Esophagus squamous epithelium (tissue), 5 donors: ENCODE results near the gene CBX5. TPM values are rescaled to one million over a fixed set of nuclear protein-coding genes. Genes with fewer than 3 reads are reported as not detected.

ENCODE experiments used
- DNase-seq: peaks from one replicate; lab custom pipeline; 2025; lab: John Stamatoyannopoulos, UW
- H3K27ac ChIP-seq, 4 donors: fragments of 200-600 bp; sonication (generic); one replicate each; pipeline ENCODE4 v1.5.1; 2016 to 2019; ENCODE audit warnings: mild to moderate bottlenecking in 1 of 4
- H3K27me3 ChIP-seq, 4 donors: fragments of 200-600 bp; sonication (generic); 1 replicate in 3 of 4; 2 replicates in 1 of 4; pipeline versions ENCODE4 v1.5.1 to v1.6.0; 2017 to 2021; ENCODE audit warnings: antibody characterized with exemption in 1 of 4
- H3K36me3 ChIP-seq, 3 donors: fragments of 200-600 bp; sonication (generic); one replicate each; pipeline ENCODE4 v1.5.1; 2016 to 2019
- H3K4me1 ChIP-seq, 3 donors: fragments of 200-600 bp; sonication (generic); one replicate each; pipeline ENCODE4 v1.5.1; 2017 to 2019
- H3K4me3 ChIP-seq, 4 donors: fragments of 200-600 bp; sonication (generic); 1 replicate in 3 of 4; 2 replicates in 1 of 4; pipeline ENCODE4 v1.5.1; 2016 to 2019; ENCODE audit warnings: mild to moderate bottlenecking in 2 of 4, moderate library complexity in 1 of 4
- H3K9me3 ChIP-seq, 3 donors: fragments of 200-600 bp; sonication (generic); one replicate each; pipeline ENCODE4 v1.5.1; 2016 to 2019
- POLR2A ChIP-seq, 4 donors: fragments of 450-650 bp; IDR thresholded peaks; one replicate each; pipeline ENCODE4 v1.6.1; 2017; ENCODE audit warnings: antibody characterized with exemption in 4 of 4, mild to moderate bottlenecking in 4 of 4, moderate library complexity in 3 of 4
- WGBS, 2 donors: methylation state at CpG; one replicate each; pipeline ENCODE4 v1.1.5; 2018; 5-methylcytosine and 5-hydroxymethylcytosine counted together
- intact Hi-C: fragments of 100-400 bp; cut with DNase I; formaldehyde crosslinking; loops from one replicate; pipeline ENCODE4 v1.15.0; 2022
- total RNA-seq, 4 donors: library from RNA; depleted of rRNA; stranded (reverse); fragments of >200 nt; gene quantifications; one replicate each; pipeline ENCODE4 v1.1.0, GENCODE V29; 2016
- TF ChIP-seq, protein P1 (sequence below), 6 experiments: fragments of 450-650 bp in 4 of 6; fragments of 200-600 bp in 2 of 6; sonication (generic) in 2 of 6; IDR thresholded peaks; one replicate each; pipeline ENCODE4 v1.5.1; 2016 to 2019; ENCODE audit warnings: antibody characterized with exemption in 6 of 6, mild to moderate bottlenecking in 4 of 6, moderate library complexity in 4 of 6
- donor health status: DM: yes; HTN: yes; CAD: no.

The CBX5 gene
- total RNA-seq, 4 donors from 2014 or later: 13.2 to 29.9 (median 23.7) TPM

DNA sequence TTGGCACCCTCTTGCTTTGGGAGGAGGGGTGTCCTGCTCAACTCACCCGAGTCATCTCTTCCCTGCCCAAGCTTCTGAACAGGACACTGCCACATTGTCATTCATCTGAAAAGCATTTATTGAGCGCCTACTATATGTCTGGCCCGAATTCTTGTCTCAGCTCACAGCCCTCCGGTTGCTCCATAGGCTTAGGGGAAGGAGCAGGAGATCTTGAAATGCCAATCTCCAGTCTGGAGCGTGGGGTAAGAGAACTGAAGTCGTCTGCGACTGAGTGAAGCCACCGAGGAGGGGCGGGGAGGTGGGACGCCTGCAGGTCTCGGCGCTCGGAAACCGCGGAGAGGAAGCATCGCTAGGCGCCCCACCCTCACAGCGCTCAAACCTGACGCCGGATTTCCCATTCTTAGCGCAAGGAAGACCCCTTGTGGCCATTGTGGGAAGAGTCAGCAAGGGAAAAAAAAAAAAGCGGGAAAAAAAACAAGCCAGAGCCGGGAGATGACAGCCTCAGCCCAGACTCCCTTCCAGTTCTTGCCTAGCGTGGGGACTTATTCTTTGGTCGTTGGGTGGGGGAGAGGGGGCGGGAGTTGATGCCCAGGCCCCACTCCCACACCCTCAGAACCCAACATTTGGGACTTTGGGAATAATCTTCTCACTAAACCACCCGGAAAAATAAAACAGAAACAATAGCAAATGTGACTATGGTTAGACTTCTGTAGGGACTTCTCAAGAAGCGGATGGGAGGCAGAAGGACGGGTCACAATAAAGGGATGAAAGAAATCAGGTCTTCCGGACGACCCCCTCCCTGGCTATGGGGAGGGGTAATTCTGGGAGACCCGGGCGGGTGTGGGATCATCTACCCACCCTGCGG, 62.9 kb downstream of the CBX5 start:
- TF ChIP-seq POLR2A (IDR thresholded peaks at IDR 0.05): no peak
- TF ChIP-seq, protein P1, sequence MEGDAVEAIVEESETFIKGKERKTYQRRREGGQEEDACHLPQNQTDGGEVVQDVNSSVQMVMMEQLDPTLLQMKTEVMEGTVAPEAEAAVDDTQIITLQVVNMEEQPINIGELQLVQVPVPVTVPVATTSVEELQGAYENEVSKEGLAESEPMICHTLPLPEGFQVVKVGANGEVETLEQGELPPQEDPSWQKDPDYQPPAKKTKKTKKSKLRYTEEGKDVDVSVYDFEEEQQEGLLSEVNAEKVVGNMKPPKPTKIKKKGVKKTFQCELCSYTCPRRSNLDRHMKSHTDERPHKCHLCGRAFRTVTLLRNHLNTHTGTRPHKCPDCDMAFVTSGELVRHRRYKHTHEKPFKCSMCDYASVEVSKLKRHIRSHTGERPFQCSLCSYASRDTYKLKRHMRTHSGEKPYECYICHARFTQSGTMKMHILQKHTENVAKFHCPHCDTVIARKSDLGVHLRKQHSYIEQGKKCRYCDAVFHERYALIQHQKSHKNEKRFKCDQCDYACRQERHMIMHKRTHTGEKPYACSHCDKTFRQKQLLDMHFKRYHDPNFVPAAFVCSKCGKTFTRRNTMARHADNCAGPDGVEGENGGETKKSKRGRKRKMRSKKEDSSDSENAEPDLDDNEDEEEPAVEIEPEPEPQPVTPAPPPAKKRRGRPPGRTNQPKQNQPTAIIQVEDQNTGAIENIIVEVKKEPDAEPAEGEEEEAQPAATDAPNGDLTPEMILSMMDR (IDR thresholded peaks at IDR 0.05): peak; percentile 63 to 83 (median 68)
- Histone ChIP-seq H3K4me3 (peak overlapping the region in 3 of 4 donors; percentile 31 to 55 (median 35)), H3K36me3 (no peaks in the 10 kb centered on the region), H3K27ac (no peak overlapping the region), H3K9me3 (no peaks in the 10 kb centered on the region), H3K27me3 (peaks cover 0 to 65% (median 4%) of the 10 kb centered on the region in 4 donors), H3K4me1 (peaks cover 21 to 44% (median 28%) of the 10 kb centered on the region in 3 donors)
- intact Hi-C loops: no loop called here
- WGBS, 2 donors: 1 to 2% methylated on average over 28 to 29 of the region's 34 CpGs
- no peak for DNase-seq

DNA sequence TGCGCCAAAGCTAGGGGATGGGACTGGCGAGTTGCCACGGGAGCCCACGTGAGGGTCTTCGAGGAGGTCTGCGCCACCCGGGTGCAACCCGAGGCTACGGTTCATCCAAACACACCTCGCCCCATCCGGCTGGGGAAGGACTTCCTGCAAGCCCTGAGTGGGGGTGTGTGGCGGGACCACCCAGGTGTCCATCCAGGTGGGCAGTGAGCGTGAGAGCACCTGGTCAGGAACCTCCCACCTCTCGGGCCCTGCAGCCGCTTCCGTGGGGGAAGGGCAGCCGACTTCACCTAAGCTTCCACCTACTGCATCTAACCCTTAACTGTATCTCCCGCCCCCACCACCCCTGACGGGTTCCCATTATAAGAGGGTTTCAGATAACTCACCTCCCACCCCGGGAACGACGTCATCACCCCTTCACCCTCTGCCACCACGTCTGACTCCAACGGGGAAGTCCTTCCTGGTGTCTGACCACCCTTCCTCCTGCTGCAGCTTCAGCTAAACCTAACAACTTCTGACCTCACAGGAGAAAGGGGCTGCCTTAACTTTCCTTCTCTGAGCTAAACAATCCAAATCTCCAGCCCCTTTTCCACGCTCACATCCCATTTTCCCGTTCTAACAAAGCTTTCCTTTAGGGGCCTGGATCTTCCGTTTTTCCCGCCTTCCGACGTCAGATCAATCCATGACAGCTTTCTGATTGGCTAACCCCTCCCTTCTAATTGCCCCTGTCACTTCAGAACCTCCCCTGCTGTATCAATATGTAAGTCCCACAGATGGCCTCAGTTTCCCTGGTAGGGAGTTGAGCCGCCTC, 63.7 kb downstream of the CBX5 start:
- H3K27ac ChIP-seq: no peak overlapping the region
- intact Hi-C loops: no loop called here
- H3K36me3 ChIP-seq: no peaks in the 10 kb centered on the region
- WGBS, 2 donors: 13 to 17% methylated on average over 14 to 18 of the region's 31 CpGs
- peaks cover 21 to 44% (median 28%) of the 10 kb centered on the region in 3 donors for H3K4me1 ChIP-seq
- no peaks in the 10 kb centered on the region for H3K9me3 ChIP-seq
- DNase-seq: no peak
- H3K4me3 ChIP-seq: peak overlapping the region in 3 of 4 donors; percentile 31 to 55 (median 35)
- TF ChIP-seq POLR2A (IDR thresholded peaks at IDR 0.05): no peak
- TF ChIP-seq, protein P1 (IDR thresholded peaks at IDR 0.05): no peak
- H3K27me3 ChIP-seq: peaks cover 0 to 73% (median 4%) of the 10 kb centered on the region in 4 donors

DNA sequence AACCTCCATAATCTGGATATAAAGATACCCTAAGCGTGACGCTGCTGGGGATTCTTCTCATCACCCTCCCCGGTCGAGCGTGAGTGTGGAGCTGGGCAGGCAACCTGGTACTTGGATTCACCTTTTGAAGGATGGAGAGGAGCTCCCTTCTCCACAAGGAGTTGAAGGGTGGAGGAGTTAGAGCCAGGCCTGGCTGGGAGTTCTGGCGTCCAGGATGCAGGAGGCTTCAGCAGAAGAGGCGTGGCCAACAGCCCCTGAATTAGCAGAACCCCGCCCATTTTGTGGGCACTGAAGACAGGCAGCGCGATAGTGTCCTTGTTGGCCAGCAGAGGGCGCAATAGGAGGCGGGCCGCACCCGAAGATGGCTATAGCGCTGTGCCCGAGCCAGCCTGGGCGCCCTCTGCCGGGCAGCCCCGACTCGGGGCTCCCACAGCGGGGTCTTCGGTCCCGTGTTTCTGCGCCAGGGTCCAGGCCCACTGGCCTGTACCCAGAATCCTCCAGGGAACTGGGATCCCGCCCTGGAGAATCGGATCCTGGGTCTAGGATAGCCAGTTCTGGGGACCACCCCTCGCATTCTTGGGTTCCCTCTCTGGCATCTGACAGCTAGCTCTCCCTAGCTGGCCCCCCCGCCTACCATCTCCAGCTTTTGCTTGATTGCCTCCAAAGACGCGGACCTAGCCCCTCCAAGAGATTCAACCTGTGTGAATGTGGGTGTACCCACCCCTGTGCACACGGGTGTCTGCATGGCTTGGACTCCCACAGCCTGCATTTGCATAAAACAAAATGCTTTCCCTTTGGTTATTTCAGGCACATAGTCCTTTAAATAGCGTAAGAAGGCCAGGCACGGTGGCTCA, 65.1 kb downstream of the CBX5 start:
- intact Hi-C loops: no loop called here
- WGBS, 2 donors: 29 to 59% methylated on average over 11 to 20 of the region's 33 CpGs
- Histone ChIP-seq H3K27me3 (peaks cover 0 to 87% (median 4%) of the 10 kb centered on the region in 4 donors), H3K27ac (no peak overlapping the region), H3K36me3 (no peaks in the 10 kb centered on the region), H3K4me3 (peak overlapping the region in 2 of 4 donors; percentile 24 to 41), H3K4me1 (peaks cover 21 to 37% (median 28%) of the 10 kb centered on the region in 3 donors), H3K9me3 (no peaks in the 10 kb centered on the region)
- DNase-seq: no peak
- no peak for TF ChIP-seq POLR2A (IDR thresholded peaks at IDR 0.05)
- TF ChIP-seq, protein P1 (IDR thresholded peaks at IDR 0.05): peak; percentile 82 to 99 (median 96)

DNA sequence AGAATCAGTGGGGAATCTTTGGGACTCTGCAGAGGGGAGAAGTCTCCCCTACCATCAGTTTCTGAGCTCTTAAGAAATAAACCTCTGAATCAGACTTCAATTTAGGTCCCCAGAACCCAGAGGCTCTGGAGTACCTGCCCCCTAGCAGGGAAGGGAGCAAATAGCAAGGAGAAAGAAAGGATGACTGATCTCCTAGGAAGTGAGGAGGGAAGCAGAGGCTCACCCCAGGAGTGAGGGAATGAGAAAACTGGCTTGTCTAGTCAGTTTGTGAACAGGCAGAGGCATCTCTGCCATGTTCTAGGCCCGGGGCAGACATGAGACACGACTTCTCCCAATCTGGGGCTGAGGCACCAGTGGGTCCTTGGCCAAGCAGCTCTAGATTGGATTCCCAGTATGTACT, 66.8 kb downstream of the CBX5 start:
- H3K36me3 ChIP-seq: no peaks in the 10 kb centered on the region
- intact Hi-C loops: no loop called here
- H3K27me3 ChIP-seq: peaks cover 0 to 94% (median 4%) of the 10 kb centered on the region in 4 donors
- 31 to 71% methylated on average over 2 of the region's 2 CpGs for WGBS, 2 donors
- TF ChIP-seq, protein P1 (IDR thresholded peaks at IDR 0.05): no peak
- no peak for TF ChIP-seq POLR2A (IDR thresholded peaks at IDR 0.05)
- H3K9me3 ChIP-seq: no peaks in the 10 kb centered on the region
- no peak overlapping the region for H3K4me3 ChIP-seq
- H3K4me1 ChIP-seq: peaks cover 21 to 36% (median 27%) of the 10 kb centered on the region in 3 donors
- no peak overlapping the region for H3K27ac ChIP-seq
- no peak for DNase-seq
